GM19238 (cell line): ENCODE data around the gene FRAS1.
"Not testable (repeated sequence)": the region's sequence is repeated elsewhere in the genome, so short reads cannot be mapped to it uniquely, and the experiment has no call there.

Source experiments
- DNase-seq: peaks from one replicate; pipeline ENCODE4 v3.0.0; 2011; ENCODE audit warnings: low spot score; ENCODE audit not compliant: insufficient read length

Gene FRAS1

DNA sequence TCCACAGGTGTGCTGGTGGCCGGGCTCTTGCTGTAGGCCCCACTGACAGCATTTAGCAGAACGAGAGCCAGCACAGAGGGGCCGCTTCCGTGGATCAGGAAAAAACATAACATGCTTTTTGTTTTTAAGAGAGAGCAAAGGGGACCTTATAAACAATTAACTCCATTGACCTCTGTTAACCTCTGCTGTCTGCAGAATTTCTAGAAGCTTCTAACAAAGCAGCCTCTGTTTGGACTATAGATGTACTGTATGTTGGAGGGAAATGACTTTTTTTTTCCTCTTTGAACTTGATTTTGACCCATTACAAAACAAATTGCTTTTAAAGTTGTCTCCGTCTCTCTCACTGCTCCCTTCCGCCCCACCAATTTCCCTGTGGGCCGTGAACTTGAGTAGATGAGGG is 210.7 kb downstream of the FRAS1 start:
- DNase-seq = no peak

DNA sequence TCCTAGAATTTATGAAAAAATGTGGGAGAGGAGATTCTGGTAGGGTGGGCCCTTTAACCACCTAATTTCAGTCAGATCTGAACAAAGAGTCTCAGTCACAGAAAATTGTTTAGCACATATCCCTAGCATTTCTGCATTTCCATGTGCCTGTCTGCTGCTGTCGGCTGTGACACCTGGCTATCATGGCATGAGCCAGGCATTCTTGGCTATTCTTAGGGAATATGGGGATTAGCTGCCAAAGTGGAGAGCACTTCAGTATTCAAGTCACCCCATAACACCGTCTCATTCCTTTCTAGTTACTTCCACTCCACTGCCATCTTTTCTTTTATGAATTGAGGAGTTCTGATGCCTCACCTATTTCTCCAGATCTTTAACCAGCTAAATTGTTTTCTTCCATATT is 211.5 kb downstream of the FRAS1 start:
- no peak for DNase-seq

DNA sequence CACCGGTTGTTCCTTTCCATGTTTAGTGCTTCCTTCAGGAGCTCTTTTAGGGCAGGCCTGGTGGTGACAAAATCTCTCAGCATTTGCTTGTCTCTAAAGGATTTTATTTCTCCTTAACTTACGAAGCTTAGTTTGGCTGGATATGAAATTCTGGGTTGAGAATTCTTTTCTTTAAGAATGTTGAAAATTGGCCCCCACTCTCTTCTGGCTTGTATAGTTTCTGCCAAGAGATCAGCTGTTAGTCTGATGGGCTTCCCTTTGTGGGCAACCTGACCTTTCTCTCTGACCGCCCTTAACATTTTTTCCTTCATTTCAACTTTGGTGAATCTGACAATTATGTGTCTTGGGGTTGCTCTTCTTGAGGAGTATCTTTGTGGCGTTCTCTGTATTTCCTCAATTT is 218.3 kb downstream of the FRAS1 start:
- DNase-seq = not testable (repeated sequence)

DNA sequence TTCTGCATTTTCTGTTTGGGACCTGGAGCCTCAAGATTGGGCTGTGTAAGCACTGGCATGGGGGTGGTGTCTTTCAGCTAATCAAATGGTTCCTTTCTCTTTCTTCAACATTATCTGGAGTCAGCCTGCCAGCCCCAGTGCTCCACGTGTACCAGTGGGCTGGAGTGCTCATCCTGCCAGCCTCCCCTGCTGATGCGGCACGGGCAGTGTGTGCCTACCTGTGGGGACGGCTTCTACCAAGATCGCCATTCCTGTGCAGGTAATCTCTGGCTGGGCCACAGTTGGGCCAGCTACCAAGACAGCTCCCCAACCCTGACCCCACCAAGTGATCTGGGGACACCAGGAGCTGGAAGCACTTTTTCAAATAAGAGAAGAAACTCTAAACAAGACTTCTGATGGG is 229.2 kb downstream of the FRAS1 start:
- DNase-seq = no peak

DNA sequence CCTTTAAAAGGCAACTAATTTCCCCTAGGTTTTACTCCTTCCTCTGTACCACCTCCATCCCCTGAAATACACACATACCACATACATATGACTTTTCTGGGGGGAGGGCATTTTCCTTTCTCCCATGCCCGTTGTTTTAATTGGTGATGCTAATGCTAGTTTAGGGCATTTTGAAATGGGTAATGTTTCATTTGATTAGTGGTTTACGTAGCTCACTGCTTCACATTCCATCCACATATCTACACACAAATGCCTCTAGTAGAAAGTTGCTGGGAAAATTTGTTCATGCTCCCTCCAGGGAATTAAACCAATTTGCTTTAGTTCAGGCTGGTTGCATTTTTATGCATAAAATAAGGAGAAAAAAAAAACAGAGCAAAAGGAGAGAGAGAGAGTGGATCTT is 231.2 kb downstream of the FRAS1 start:
- no peak for DNase-seq

DNA sequence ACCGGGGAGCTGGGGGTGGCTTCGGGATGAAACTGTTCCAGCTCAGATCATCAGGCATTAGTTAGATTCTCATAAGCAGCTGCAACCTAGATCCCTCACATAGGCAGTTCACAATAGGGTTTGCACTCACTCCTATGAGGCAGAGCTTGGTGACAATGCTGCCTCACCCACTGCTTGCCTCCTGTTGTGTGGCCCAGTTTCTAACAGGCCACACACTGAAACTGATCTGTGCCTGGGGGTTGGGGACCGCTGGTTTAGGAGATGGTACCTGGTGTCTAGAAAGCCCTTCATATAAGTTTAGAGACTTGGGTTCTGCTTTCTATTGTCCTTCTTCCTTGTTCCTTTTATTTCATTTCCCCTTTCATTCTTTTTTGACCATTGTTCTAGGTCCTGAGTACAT is 234.2 kb downstream of the FRAS1 start:
- DNase-seq = no peak

DNA sequence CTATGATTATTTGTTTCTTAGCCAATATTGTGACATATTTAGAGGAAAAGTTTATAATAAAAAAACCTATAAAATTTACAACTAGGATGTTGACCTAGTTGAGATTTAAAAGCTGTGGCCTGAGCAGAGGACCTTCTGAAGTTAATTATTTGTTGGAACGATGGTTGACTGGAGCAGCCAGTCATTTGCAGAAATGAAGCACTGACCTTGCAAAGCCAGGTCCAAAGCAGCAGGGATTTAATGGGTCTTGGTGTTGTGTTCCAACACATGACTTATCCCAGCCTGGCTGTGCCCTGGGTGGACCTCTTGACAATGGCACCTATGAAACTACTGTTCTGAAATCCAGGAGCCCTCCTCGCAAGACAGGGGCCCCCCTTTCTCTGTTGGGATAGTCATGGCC is 235.2 kb downstream of the FRAS1 start:
- no peak for DNase-seq

DNA sequence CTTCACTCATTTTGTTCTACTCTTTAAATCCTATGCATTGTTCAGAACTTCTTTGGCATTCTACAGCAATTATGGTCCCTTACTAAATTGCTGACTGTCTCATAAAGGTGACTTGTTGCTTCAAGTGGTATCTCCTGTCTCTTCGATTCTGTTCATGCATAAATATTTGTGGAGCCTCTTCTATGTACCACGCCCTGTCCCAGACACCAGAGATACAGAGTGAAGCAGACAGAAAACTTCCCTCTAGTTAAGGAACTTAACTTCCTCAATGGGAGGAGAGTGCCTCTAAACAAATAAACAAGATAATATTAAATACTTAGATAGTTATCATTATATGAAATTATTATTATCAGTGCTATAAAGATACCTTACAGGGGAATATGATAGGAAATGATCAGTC is 235.7 kb downstream of the FRAS1 start:
- DNase-seq = no peak

DNA sequence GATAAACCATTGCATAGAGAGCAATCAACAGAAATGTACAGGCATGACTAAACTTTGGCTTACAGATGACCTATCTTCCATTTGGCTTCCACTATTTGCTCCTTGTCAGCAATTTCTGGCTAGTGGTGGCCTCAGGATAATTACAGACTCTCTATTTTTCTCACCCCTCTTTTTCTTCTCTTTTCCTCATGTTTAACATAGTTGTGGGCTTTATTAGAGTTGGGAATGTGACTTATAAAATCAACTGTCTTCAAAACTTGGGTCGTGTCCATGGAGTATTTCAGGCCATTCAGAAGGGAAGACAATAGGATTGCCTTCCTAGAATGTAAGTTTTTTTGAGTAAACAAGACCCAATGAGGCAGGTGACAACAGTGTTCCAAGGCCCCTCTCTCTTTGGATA is 236.2 kb downstream of the FRAS1 start:
- DNase-seq = no peak

DNA sequence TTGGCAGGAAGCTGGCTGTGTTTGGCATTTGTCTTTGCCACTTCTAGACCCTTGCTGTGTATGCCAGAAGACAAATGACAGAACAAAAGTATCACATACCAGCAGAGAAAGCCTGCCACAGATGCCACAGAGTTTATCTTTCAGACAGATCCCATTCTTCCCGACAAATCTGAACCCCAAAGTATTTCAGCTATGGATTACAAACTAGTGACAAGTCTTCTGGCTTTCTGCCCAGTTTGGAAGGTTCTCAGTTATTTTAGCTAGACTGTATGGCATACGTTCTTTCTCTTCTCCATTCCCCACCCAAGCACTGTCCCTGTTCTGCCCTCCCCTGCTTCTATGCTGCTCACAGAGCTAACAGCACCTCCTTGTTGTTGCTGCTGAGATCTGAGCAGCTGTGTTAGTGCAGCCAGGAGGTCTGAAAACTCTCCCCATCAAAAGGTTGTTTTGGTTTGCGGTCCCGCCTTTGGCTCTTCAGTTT is 236.7 kb downstream of the FRAS1 start:
- DNase-seq = no peak

DNA sequence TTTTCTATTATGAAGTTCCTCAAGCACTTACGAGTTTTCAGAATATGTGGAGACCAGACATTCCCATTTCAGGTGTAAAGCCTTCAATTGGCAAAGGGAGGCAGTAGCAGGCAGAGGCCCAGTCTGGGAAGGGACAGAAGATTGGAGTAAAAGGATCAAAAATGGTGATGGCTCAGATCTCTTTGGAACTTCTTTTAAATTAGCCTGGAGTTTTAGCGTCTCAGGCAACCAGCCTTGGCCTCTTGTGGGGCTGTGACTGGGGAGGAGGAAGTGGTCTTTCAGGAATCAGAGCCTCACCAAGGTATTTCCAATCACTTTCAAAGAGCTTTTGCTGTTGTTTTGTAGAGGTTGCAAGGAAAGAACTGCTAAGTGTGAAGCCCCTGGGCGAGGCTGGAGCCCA is 239.1 kb downstream of the FRAS1 start:
- no peak for DNase-seq

DNA sequence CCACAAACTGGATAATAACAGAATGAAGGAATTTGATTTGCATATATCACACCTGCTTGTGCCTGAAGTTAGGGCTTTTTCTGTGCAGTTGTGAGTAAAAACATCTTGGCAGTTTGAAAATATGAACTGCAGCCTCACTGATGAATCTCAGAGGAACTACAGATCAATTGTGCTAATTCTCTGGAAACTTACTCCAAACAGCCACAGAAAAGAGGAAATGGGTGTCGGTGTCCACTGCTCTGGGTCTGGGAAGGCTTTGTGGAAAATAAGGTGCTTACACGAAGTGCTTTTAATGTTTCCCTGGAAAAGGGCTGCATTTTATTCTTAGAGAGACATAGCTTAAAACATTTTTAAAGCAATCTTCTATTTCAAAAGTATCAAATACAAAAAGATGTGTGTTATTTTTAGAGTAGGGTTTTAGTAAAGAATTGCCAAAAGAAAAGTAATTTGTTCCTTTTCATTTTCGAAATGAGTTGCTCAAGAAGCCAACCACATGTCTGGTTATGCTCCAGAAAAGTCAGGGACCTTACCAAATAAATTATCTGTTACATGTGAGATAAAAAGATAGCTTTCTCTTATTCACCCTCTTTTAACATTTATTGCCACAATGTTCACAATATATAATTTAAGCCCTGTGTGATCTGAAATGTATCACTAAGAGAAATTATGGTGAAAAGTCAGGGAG is 240.1 kb downstream of the FRAS1 start:
- DNase-seq = no peak

DNA sequence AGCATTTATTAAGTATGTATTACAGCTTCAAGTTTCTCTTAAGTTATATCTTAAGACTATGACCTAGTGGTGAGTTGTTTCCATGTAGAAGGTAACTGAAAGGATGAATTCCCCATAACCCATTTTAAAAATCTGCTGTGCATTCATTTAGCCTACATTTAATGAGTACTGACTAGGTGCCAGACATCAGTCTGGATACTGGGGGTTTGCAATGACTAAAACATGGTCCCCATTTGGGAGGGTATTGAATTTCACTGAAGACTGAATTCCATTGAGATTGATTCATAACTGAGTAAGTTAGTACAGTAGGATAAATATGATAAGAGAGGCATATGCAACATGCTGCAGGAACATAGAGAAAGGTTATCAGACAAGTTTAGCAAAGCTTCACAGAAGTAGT is 241.5 kb downstream of the FRAS1 start:
- DNase-seq = no peak

DNA sequence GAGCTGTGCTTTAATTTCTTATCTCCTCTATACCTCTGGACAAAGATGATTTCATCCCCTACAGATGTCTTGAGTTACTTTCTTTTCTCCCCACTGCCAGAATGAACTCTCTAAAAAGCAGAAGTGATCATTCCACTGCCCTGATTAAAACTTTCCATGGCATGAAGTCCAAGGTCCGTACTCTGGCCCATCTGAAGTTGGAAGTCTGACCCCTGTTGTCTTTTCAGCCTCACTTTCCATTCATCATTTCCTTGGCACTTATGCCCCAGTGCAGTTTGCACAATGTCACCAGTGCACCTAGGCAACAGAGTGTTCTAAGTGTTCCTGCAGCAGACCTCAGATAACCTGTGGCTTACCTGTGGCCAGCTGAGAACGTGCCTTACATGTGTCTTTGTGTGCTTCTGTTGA is 242.4 kb downstream of the FRAS1 start:
- DNase-seq = no peak

DNA sequence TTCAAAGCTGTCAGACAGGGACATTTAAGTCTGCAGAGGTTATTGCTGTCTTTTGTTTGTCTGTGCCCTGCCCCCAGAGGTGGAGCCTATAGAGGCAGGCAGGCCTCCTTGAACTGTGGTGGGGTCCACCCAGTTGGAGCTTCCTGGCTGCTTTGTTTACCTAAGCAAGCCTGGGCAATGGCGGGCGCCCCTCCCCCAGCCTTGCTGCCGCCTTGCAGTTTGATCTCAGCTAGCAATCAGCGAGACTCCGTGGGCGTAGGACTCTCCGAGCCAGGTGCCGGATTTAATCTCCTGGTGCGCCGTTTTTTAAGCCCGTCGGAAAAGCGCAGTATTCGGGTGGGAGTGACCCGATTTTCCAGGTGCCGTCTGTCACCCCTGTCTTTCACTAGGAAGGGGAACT is 250.1 kb downstream of the FRAS1 start:
- DNase-seq = not testable (repeated sequence)

DNA sequence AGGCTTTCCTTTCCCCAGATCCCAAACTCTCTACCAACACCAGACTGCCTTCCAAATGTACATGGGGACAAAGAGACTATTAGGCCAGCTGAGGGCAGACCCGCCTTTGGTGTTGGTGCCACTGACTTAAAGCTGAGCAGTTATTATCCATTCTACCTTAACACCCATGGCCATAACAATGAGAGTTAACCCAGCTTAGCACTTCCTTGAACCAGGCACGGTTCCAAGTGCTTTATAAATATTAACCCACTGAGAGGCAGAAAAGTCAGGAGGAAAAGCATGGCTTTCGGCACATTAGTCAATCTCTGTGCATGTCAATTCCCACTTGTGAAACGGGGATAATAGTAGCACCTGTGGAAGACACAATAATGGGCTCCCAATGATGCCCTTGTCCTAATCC is 251.4 kb downstream of the FRAS1 start:
- DNase-seq = no peak

DNA sequence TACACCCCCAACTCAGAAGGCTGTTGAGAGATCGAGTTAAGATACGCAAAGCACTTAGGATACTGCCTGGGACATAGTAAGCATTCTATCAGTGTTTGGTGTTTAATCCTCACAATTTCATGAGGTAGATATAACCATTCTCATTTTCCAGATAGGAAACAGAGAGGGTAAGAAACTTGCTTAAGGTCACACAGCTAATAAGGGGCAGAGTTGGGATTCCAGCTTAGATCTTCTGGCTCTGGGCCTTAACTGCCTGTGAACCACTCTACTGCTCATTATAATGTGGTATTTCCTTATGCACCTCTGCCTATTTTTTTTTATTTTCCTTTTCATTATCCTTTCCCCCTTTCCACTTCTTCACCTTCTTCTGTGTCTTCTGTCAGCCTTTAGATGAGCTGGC is 252.2 kb downstream of the FRAS1 start:
- no peak for DNase-seq

DNA sequence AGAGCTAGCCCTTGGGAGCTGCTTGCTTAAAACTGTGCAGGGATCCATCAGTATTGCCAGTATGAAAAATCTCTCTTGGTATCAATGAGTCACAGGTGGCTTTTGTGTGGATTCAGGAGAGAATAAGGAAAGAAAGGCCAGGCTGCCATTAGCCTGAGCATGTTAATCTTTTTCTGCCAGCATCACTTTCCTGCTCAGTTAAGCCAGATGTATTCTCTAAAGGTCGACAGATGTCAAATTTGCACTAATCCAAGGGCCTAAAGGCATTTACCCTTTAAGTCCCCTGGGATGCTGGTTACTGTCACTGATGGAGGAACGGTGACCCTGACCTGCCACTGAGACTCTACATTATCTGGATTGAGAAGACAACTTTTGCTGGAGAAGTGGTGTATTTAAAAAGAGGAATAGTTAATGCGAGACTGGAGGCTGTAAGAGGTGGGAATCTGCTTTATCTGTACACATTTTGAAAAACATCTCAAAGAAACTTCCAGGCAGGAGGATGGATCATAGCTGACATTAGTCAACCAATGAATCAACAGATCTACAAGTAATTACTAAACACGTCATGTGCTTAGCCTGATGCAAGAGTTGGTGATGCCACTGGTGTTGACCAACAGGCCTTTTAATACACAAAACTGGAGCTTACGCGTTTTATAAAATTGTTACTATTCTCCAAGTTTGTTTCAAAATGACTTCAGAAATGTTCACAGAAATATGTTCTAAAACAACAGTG is 253.1 kb downstream of the FRAS1 start:
- DNase-seq = no peak

DNA sequence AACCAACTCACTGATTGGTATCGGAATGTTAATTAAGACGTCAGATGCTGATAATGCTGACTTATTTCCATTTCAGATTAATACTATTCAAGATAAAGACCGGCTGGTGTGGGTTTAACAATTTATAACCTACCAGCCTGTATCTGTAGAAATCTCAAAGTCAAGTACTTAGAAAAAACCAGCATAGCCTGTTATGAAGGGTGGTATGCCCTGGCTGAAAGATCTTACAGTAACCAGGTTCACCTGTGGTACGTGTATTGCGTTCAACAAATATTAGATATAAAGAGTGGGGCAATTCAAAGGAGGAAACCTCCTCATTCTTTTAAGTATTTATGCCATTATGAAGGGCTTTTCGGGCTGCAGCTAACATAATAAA is 253.6 kb downstream of the FRAS1 start:
- DNase-seq = no peak

DNA sequence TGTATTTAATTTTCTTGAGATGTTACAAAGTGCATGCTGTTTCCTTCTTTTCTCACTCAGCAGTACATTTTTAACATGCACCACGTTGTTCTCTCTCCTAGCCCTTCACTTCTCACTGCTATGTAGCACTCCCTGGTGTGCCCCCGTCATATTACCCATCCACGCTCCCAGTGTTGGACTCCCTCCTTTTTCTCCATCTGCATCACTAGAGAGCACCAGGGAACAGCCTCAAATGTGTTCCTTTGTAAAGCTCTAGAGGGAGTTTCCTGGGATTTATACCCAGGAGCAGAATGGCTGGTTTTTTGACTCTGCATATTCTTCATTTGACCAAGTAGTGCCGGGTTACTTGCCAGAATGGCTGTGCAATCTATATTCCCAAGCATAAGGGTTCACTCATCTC is 254.2 kb downstream of the FRAS1 start:
- DNase-seq = no peak

DNA sequence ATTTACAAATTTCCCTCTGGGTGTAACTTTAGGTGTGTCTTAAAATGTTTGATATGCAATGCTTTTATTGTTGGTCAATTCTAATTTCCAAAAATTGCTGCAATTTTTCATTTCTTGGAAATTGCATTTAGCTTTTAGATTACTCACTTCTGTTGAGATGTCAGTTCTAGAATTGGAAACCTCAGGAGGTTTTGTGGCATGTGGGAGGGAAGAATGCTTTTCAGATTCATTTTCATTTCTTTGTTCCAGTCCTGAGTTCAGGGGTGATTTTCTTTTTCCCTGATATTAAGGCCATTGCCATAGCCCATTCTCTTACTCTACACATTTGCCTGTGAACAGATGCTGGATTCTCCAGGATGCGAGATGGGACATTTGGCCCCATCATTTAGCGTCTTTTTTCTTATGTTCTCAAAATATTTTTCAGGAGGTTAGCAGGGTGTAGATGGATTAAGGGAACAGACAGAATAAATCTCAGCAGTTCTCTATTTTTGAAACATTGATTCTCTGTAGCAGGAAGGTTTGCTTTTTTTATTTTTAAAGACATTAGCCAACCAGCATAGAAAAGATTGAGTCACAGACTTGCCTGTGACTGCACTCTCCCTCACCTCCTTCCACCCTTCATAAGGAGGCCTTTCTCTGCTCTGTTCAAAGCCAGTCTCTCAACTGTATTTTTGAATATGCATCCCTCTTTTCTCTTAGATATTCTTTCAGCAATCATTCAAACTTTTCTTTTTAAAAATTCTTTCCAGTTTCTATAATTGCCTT is 256.0 kb downstream of the FRAS1 start:
- no peak for DNase-seq

DNA sequence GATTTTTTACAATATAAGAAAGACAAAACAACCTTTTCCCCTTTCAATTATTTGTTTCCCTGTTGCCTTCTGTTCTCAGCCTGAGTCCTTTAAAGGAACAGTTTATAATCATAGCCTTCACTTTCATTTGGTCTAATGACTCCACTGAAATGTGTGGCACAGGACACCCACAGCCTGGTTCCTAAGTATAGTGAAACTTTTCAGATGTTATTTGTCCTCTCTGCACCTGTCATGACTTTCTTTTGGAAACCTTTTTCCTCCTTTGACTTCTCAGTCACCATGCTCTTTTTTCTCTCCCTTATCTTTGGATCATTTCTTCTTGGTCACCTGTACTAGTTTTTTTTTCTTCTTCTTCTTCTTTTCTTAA is 256.6 kb downstream of the FRAS1 start:
- DNase-seq = no peak

DNA sequence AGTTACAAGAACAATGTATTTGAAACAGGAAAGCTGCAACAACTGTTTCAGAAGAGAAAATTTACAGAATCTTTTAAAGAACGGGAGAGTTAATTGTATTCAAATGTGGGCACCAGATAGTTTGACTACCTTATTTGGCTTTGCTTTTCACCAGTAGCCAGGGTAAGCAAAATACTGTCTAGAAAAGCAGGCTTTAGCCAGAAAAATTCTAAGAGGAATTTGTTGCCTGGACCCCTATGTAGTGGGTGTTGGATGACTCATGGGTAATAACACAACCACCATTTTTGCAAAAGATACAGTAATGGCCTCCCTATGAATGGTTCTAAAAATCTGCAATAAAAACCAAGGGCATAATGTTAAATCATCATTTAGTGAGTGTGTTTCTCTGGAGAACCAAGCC is 261.0 kb downstream of the FRAS1 start:
- no peak for DNase-seq
